CD4-positive, alpha-beta memory T cell (primary cell): ENCODE results near the gene PHGDH. TPM values are rescaled to one million over a fixed set of nuclear protein-coding genes. Genes with fewer than 3 reads are reported as not detected.

Source experiments
- CTCF ChIA-PET: fragments of 350-600 bp; sonication (Branson Sonifier 250); formaldehyde crosslinking; loops from one replicate; lab custom pipeline; 2021; ENCODE audit warnings: inconsistent platforms; ENCODE audit not compliant: partially characterized antibody; lab: Charles Lee
- POLR2A ChIA-PET: fragments of 350-600 bp; sonication (Branson Sonifier 250); formaldehyde crosslinking; loops from one replicate; lab custom pipeline; 2021; ENCODE audit not compliant: partially characterized antibody; lab: Charles Lee
- DNase-seq, 5 donors: peaks; one replicate each; pipeline versions ENCODE4 v3.0.0 to v3.0.0-alpha.2; 2020 to 2022; ENCODE audit warnings: mixed read lengths in 1 of 5
- H3K27ac ChIP-seq: one replicate; pipeline ENCODE4 v1.7.0; 2013; ENCODE audit warnings: low read depth, low read length
- H3K27me3 ChIP-seq: 2 replicates; pipeline ENCODE4 v1.7.0; 2013; ENCODE audit warnings: mild to moderate bottlenecking, low read length, moderate library complexity; ENCODE audit not compliant: insufficient read depth
- H3K36me3 ChIP-seq: 2 replicates; pipeline ENCODE4 v1.7.0; 2013; ENCODE audit warnings: mild to moderate bottlenecking, low read length, moderate library complexity; ENCODE audit not compliant: insufficient read depth
- H3K4me1 ChIP-seq: 2 replicates; pipeline ENCODE4 v1.7.0; 2013; ENCODE audit warnings: mild to moderate bottlenecking, low read length, moderate library complexity; ENCODE audit not compliant: insufficient read depth
- H3K4me3 ChIP-seq, 2 donors: one replicate each; pipeline ENCODE4 v1.7.0; 2013; ENCODE audit warnings: low read length in 2 of 2, mild to moderate bottlenecking in 1 of 2
- H3K9me3 ChIP-seq, 2 donors: one replicate each; pipeline ENCODE4 v1.7.0; 2013; ENCODE audit warnings: low read length in 2 of 2, control low read depth in 1 of 2; ENCODE audit not compliant: control insufficient read depth in 1 of 2
- H3K27ac Mint-ChIP-seq, 7 donors: one replicate each; pipeline ENCODE4 v1.8.0; 2020 to 2021; ENCODE audit warnings: mixed read lengths in 7 of 7, mild to moderate bottlenecking in 6 of 7, inconsistent platforms in 3 of 7, moderate library complexity in 3 of 7
- H3K27me3 Mint-ChIP-seq, 2 donors: one replicate each; pipeline ENCODE4 v1.8.0; 2020 to 2021; ENCODE audit warnings: mixed read lengths in 2 of 2
- H3K36me3 Mint-ChIP-seq, 2 donors: one replicate each; pipeline ENCODE4 v1.8.0; 2020 to 2021; ENCODE audit warnings: mixed read lengths in 2 of 2, inconsistent platforms in 1 of 2, mild to moderate bottlenecking in 1 of 2
- H3K4me1 Mint-ChIP-seq, 4 donors: one replicate each; pipeline ENCODE4 v1.8.0; 2020 to 2021; ENCODE audit warnings: mixed read lengths in 4 of 4, mild to moderate bottlenecking in 1 of 4
- H3K4me3 Mint-ChIP-seq, 8 donors: one replicate each; pipeline ENCODE4 v1.8.0; 2020 to 2021; ENCODE audit warnings: mixed read lengths in 8 of 8, mild to moderate bottlenecking in 7 of 8, moderate library complexity in 6 of 8, inconsistent platforms in 3 of 8
- H3K9me3 Mint-ChIP-seq, 8 donors: one replicate each; pipeline ENCODE4 v1.8.0; 2020 to 2021; ENCODE audit warnings: mixed read lengths in 8 of 8, mild to moderate bottlenecking in 5 of 8, inconsistent platforms in 3 of 8, moderate library complexity in 1 of 8
- intact Hi-C: fragments of 100-400 bp; cut with micrococcal nuclease; formaldehyde crosslinking; loops from one replicate; pipeline ENCODE4 v1.15.1; 2023
- polyA plus RNA-seq, 2 donors: library from polyadenylated mRNA; unstranded; fragments of 300-500 nt; fragmentation: Illumina TruSeq; gene quantifications; one replicate each; pipeline ENCODE4 v1.2.3, GENCODE V29; 2021
- total RNA-seq, 2 experiments: library from RNA; stranded (reverse); gene quantifications; one replicate each; pipeline ENCODE4 v1.2.3, GENCODE V29; 2021

Gene PHGDH
- total and polyA plus RNA-seq, 4 experiments from 2014 or later = 1.5 to 3.1 (median 2.7) TPM

- H3K9me3 ChIP-seq = no peaks in the 10 kb centered on the region
- Mint-ChIP-seq H3K4me3 (no peak overlapping the region), H3K36me3 (no peaks in the 10 kb centered on the region), H3K4me1 (no peaks in the 10 kb centered on the region), H3K9me3 (no peaks in the 10 kb centered on the region), H3K27ac (no peak overlapping the region), H3K27me3 (peaks cover 11 to 12% of the 10 kb centered on the region in 2 donors)
- DNase-seq = no peak
- H3K4me3 ChIP-seq = no peak overlapping the region
- CTCF ChIA-PET = interaction anchor here (0.5 kb wide), 1 partner anchor 1275 kb away, joined by 3 read pairs; no protein-coding TSS in a partner anchor
- intact Hi-C loops = no loop called here
- H3K36me3 ChIP-seq = no peaks in the 10 kb centered on the region
- POLR2A ChIA-PET = no interaction called here
- no peak overlapping the region for H3K27ac ChIP-seq
- H3K4me1 ChIP-seq = no peaks in the 10 kb centered on the region
- no peaks in the 10 kb centered on the region for H3K27me3 ChIP-seq
These were observed 60.0 kb downstream of the PHGDH start for GRCh38 chr1:119771770-119772169.

DNA sequence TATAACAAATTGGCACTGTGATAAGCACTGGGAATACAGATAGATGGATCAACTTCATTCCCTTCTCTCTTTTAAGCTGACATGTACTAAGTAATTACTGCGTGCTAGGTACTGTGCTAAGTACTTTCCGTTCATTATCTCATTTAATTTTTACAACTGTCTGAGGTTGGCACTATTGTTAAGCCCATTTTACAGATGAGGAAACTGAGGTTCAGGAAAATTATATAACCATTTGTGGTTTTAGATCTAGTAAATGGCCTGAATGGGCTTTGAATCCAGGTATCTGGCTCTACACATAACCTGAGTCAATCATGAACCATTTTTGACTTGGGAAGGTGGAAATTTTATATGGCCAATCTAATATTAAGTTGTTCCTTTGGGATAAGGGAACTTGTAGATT lies 60.6 kb downstream of the PHGDH start:
- Histone ChIP-seq H3K27me3 (no peaks in the 10 kb centered on the region), H3K4me1 (no peaks in the 10 kb centered on the region), H3K27ac (no peak overlapping the region), H3K4me3 (no peak overlapping the region), H3K9me3 (no peaks in the 10 kb centered on the region), H3K36me3 (no peaks in the 10 kb centered on the region)
- ChIA-PET POLR2A (no interaction called here), CTCF (no interaction called here)
- intact Hi-C loops = no loop called here
- Mint-ChIP-seq H3K27ac (no peak overlapping the region), H3K4me3 (no peak overlapping the region), H3K36me3 (no peaks in the 10 kb centered on the region), H3K27me3 (peaks cover 6 to 8% of the 10 kb centered on the region in 2 donors), H3K4me1 (no peaks in the 10 kb centered on the region), H3K9me3 (no peaks in the 10 kb centered on the region)
- no peak for DNase-seq

- no peaks in the 10 kb centered on the region for H3K9me3 Mint-ChIP-seq
- no peaks in the 10 kb centered on the region for H3K9me3 ChIP-seq
- no peak overlapping the region for H3K27ac ChIP-seq
- no peaks in the 10 kb centered on the region for H3K4me1 ChIP-seq
- H3K4me3 ChIP-seq = no peak overlapping the region
- H3K4me3 Mint-ChIP-seq = no peak overlapping the region
- CTCF ChIA-PET = no interaction called here
- POLR2A ChIA-PET = no interaction called here
- DNase-seq = no peak
- no peaks in the 10 kb centered on the region for H3K36me3 Mint-ChIP-seq
- H3K27me3 ChIP-seq = no peaks in the 10 kb centered on the region
- intact Hi-C loops = no loop called here
- no peaks in the 10 kb centered on the region for H3K36me3 ChIP-seq
- H3K27me3 Mint-ChIP-seq = peaks cover 5 to 6% of the 10 kb centered on the region in 2 donors
- no peak overlapping the region for H3K27ac Mint-ChIP-seq
- H3K4me1 Mint-ChIP-seq = no peaks in the 10 kb centered on the region
These were observed 62.0 kb downstream of the PHGDH start for GRCh38 chr1:119773711-119774241.

- ChIA-PET CTCF (no interaction called here), POLR2A (no interaction called here)
- H3K4me3 ChIP-seq = no peak overlapping the region
- no peak overlapping the region for H3K4me3 Mint-ChIP-seq
- peaks cover 5 to 9% of the 10 kb centered on the region in 2 donors for H3K27me3 Mint-ChIP-seq
- H3K9me3 Mint-ChIP-seq = no peaks in the 10 kb centered on the region
- H3K27me3 ChIP-seq = no peaks in the 10 kb centered on the region
- H3K9me3 ChIP-seq = no peaks in the 10 kb centered on the region
- H3K4me1 Mint-ChIP-seq = no peaks in the 10 kb centered on the region
- H3K27ac ChIP-seq = no peak overlapping the region
- no peak for DNase-seq
- H3K36me3 Mint-ChIP-seq = no peaks in the 10 kb centered on the region
- intact Hi-C loops = no loop called here
- no peaks in the 10 kb centered on the region for H3K36me3 ChIP-seq
- H3K4me1 ChIP-seq = no peaks in the 10 kb centered on the region
- H3K27ac Mint-ChIP-seq = no peak overlapping the region
These were observed 63.2 kb downstream of the PHGDH start for GRCh38 chr1:119774746-119775490.

- Mint-ChIP-seq H3K4me1 (no peaks in the 10 kb centered on the region), H3K9me3 (no peaks in the 10 kb centered on the region), H3K36me3 (no peaks in the 10 kb centered on the region), H3K27me3 (peaks cover 8 to 9% of the 10 kb centered on the region in 2 donors), H3K4me3 (no peak overlapping the region), H3K27ac (no peak overlapping the region)
- intact Hi-C loops = no loop called here
- Histone ChIP-seq H3K36me3 (no peaks in the 10 kb centered on the region), H3K4me1 (no peaks in the 10 kb centered on the region), H3K4me3 (no peak overlapping the region), H3K27me3 (no peaks in the 10 kb centered on the region), H3K9me3 (no peaks in the 10 kb centered on the region), H3K27ac (no peak overlapping the region)
- CTCF ChIA-PET = no interaction called here
- POLR2A ChIA-PET = no interaction called here
- no peak for DNase-seq
These were observed 66.6 kb downstream of the PHGDH start for GRCh38 chr1:119778359-119778758.

DNA sequence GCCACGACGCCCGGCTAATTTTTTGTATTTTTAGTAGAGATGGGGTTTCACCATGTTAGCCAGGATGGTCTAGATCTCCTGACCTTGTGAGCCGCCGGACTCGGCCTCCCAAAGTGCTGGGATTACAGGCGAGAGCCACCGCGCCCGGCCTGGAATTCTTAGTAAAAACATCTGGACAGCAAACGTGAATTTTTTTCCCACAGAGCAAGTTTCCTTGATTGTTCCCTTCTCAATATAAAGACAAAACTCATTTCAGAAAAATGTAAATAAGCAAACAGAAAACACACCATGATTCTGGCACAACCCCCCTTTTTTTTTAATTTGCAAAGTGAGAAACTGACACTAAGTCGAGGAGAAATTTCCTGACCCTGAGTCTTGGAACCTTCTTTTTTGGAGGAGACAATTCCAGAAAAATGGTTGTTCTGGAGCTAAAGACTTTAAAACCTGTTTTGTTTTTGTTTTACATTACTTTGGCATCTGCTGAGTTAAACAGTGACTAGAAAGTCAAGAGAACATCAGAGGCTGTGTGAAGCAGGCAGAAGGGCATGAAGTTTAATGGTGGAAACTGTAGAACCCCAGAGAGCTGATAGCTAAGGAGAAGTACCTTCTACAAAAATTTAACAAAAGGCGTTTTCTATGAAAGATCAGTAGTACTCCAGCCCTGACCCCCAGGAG lies 67.3 kb downstream of the PHGDH start:
- no peak for DNase-seq
- no peaks in the 10 kb centered on the region for H3K36me3 Mint-ChIP-seq
- H3K27ac Mint-ChIP-seq = no peak overlapping the region
- no peak overlapping the region for H3K27ac ChIP-seq
- CTCF ChIA-PET = interaction anchor here (2.1 kb wide), 1 partner anchor 30 kb away, joined by 8 read pairs; no protein-coding TSS in a partner anchor
- peaks cover 2 to 6% of the 10 kb centered on the region in 2 donors for H3K27me3 Mint-ChIP-seq
- H3K4me1 ChIP-seq = no peaks in the 10 kb centered on the region
- H3K9me3 Mint-ChIP-seq = no peaks in the 10 kb centered on the region
- intact Hi-C loops = no loop called here
- H3K27me3 ChIP-seq = no peaks in the 10 kb centered on the region
- H3K4me3 Mint-ChIP-seq = no peak overlapping the region
- H3K4me3 ChIP-seq = no peak overlapping the region
- POLR2A ChIA-PET = no interaction called here
- no peaks in the 10 kb centered on the region for H3K4me1 Mint-ChIP-seq
- no peaks in the 10 kb centered on the region for H3K9me3 ChIP-seq
- no peaks in the 10 kb centered on the region for H3K36me3 ChIP-seq

DNA sequence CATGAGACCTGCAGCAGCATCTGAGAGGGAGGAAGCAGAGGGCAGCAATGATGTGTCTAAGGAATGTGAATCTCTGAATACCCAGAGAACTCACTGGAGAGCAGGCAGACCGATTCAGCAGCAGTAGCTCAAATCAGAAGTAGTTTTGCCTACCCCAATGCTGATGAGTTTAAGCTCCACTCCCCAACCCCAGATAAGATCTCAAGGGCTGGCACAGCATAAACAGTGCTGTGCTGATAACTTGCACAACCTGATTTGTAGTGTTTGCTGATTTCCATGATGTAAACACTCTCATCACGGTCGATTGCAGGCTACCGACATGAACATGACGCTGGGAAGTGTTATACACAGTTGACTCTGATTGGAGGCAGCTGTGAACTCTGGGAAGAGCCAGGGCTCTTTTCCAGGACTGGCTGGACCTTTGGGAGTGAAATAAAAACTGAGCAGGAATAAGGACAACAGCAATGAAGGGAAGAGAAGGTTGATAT lies 68.2 kb downstream of the PHGDH start:
- H3K9me3 ChIP-seq = no peaks in the 10 kb centered on the region
- peaks cover 2 to 6% of the 10 kb centered on the region in 2 donors for H3K27me3 Mint-ChIP-seq
- DNase-seq = no peak

More for the DNA sequence above, 68.2 kb downstream of the PHGDH start:
- H3K27me3 ChIP-seq = no peaks in the 10 kb centered on the region
- no peaks in the 10 kb centered on the region for H3K9me3 Mint-ChIP-seq
- no peaks in the 10 kb centered on the region for H3K36me3 Mint-ChIP-seq
- intact Hi-C loops = no loop called here
- H3K27ac Mint-ChIP-seq = no peak overlapping the region
- no peaks in the 10 kb centered on the region for H3K4me1 Mint-ChIP-seq
- no peak overlapping the region for H3K27ac ChIP-seq
- no peak overlapping the region for H3K4me3 Mint-ChIP-seq
- POLR2A ChIA-PET = no interaction called here
- CTCF ChIA-PET = interaction anchor here (2.1 kb wide), 1 partner anchor 29 kb away, joined by 8 read pairs; no protein-coding TSS in a partner anchor
- no peaks in the 10 kb centered on the region for H3K4me1 ChIP-seq
- no peak overlapping the region for H3K4me3 ChIP-seq
- H3K36me3 ChIP-seq = no peaks in the 10 kb centered on the region
